GM19240 (cell line): Measurements from ENCODE around the gene PTPRE.

Source experiments
- DNase-seq: peaks from one replicate; pipeline ENCODE4 v3.0.0; 2011; ENCODE audit warnings: low spot score; ENCODE audit not compliant: insufficient read length

PTPRE gene, protein sequence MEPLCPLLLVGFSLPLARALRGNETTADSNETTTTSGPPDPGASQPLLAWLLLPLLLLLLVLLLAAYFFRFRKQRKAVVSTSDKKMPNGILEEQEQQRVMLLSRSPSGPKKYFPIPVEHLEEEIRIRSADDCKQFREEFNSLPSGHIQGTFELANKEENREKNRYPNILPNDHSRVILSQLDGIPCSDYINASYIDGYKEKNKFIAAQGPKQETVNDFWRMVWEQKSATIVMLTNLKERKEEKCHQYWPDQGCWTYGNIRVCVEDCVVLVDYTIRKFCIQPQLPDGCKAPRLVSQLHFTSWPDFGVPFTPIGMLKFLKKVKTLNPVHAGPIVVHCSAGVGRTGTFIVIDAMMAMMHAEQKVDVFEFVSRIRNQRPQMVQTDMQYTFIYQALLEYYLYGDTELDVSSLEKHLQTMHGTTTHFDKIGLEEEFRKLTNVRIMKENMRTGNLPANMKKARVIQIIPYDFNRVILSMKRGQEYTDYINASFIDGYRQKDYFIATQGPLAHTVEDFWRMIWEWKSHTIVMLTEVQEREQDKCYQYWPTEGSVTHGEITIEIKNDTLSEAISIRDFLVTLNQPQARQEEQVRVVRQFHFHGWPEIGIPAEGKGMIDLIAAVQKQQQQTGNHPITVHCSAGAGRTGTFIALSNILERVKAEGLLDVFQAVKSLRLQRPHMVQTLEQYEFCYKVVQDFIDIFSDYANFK

DNA sequence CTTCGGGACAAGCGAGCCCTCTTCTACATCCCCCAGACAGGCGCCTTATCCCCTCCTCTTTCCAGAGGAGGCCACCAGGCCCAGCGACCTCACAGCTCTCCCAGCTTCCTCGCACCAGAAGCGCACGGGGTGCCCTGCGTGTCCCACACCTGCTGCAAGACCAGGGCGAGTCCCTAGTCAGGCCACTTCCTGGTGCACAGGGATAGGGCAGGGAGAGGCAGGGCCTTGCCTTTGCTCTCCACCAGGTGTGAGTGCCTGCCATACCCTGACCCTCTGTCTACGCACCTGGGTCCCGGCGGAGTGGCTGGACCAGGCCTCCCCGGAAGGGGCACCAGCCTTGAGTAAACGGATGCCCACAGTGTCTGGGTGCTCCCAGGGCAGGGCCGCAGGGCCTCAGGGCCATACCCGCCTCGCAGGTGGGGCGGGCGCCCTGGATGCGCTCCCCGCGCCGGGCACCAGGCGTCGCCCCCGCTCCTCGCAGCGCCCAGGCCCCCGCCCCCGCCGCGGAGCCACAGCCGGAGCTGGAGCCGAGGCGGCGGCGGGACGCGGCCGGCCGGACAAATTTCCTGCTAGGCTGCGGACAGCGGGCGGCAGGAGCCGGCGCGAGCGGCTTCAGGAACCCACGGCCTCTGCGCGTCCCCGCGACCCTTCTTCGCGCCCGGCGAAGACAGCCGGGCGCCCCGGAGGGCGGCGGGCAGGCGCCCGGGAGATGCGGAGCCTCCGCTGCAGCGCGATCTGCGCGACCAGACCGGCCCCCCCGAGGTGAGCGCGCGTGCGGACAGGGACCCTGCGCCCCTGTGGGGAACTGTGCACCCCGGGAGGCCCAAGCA lies at the start of gene PTPRE:
TSS of gene PTPRE (plus strand) at position 556 of the 830 bp plus-strand sequence. CDS start 133,779 bp downstream, outside the sequence.
- peak; percentile 14 for DNase-seq

DNA sequence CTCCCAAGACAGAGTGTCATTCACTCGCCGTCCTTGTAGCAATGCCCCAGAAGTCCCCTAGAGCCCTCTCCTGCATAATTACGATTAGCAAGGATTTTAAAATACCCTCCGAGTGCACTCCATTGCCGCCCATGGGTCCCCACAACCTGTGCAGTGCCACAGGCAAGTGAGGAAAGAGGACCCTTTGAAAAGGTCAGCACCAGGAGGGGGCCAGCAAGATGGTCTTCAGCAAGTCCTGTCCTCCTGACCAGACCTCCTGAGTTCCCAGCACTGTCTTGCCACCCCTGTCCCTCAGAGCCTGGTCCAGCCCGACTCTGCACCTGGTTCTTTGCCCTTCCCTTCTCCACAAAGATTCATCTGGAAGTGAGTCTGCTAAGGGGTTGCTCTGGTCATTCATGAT lies 46.3 kb upstream of the PTPRE start:
- DNase-seq: no peak

DNA sequence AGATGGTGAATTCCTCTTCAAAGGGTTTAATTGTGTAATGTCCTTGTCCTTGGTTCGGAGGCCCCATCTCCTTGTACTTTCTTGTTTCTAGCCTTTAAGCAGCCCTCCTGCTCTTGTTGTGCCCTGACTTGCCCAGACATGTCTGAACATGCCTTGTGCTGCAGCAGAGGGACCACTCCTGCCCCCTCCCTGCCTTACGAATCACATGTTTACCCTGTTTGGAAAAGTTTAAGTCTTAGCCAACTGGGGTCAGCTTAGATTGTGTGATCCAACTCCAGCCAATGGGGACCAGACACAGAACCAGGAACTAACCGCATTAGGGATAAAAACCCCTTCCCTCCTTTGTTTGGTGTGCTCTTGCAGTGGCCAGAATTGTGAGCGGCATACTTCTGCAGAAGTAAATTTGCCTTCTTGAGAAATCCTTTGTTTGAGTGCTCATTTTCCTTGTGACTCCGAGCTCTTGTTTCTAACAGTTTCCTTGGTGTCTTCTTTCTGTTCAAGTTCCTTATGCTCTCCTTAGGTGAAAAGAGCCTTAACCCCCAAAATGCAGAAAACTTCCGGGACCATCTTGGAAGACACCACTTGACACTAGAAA lies 43.6 kb upstream of the PTPRE start:
- DNase-seq: no peak

DNA sequence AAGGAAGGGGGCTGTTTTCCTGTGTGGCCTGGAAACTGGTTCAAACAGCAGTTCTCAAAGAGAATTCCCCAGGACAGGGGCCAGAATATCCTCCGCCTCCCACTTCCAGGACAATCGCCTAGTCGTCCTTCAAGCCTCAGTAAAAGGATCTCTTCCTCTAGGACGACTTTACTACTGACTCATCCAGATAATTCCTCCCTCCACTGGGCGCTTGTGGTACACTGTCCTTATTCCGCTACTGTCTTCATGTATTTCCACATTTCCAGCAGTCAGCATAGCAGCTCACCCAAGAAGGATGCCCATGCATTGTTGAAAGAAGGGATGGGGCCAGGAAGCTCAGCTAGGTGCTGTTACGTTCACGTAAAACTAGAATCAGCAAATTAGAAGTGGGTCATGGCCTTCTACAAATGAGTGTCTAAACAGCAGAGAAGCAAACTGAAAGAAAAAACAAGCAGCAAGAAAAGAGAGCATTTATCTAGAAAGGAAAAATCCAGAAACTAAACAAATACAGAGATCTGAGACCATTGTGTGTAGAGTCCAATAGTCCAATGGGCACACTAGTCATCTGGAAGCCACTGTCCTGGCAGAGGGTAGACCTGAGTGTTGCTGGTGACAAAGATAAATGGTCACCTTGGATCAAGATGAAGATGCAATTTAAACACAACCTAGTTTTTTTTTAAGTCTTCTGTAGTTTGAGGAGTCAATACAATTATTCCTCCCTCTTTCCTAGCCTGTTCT lies 40.5 kb upstream of the PTPRE start:
- DNase-seq: no peak

DNA sequence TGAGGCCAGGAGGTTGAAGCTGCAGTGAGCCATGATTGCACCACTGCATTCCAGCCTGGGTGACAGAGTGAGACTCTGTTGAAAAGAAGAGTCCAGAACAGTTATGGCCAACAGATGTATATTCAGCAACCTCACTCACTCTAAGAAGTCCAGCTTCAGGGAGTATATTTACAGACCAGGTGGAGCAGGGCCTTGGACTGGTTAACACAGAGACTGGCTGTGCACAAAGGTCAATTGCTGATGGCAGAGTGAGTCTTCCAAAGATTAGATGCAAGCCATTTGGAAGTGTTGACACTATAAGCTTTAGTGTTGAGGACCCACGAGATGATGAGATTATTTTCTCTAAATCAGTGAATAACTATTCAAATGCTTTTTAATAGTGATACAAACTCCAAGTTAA lies 39.1 kb upstream of the PTPRE start:
- DNase-seq: no peak

DNA sequence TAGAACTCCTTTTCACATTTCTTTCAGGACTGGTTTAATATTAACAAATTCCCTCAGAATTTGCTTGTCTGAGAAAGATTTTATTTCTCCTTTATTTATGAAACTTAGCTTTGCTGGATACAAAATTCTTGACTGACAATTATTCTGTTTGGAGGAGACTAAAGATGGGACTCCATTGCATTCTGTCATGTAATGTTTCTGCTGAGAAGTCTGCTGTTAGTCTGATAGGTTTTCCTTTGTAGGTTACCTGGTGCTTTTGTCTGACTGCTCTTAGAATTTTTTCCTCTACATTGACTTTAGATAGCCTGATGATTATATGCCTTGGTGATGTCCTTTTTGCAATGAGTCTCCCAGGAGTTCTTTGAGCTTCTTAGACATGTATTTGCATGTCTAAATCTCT lies 37.6 kb upstream of the PTPRE start:
- DNase-seq: no peak

DNA sequence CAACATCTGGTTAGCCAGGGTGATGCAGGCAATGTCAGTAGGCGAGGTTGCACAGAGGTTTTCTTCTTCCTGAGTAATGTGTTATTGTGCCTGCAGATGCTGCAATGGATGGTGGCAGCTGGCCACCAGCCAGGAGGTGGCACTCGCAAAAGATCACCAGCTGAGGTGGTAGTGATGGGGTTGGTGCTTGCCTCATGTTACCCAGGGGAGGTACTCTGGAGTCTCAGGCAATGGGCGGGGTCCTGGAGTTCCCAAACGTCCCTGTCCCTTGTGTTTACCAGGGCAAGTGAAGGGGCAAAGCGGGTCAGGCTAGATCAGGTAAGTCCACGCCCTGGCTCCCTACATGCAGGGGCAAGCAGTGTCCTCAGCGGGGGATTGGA lies 35.3 kb upstream of the PTPRE start:
- no peak for DNase-seq

DNA sequence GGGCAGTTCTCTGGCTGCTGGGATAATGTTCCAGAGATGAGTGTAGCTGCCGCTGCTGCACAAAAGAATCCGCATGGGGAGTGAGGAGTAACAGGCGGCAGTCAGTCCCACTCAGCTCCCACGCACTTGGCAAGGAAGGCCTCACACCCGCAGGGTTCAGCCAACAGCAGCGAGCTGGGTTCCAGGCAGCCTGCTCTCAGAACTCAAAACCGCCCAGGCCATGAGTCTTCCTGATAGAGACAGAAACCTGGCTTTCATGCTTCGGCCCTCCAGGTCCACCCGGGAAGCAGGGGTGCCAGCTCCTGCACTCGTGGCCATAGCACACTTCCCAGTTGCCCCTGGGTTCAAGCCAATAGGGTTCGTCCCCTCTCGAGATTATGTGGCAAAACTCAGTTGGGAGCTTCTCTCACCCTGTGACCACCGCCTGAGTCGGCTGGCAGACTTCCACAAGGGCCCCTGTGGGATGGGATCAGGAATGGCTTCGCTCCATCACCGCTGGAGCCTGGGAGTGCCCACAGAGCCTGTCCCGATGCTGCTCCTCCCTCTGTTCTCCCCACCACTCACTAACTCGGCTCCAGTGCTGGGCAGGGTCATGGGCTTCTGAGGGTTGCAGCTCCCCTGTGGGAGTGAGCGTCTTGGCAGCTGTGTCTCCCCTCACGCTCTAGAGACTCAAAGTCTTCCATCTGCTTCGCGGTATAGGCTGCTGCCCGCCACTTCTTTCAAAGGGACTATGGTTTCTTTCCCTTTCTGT lies 34.7 kb upstream of the PTPRE start:
- no peak for DNase-seq

DNA sequence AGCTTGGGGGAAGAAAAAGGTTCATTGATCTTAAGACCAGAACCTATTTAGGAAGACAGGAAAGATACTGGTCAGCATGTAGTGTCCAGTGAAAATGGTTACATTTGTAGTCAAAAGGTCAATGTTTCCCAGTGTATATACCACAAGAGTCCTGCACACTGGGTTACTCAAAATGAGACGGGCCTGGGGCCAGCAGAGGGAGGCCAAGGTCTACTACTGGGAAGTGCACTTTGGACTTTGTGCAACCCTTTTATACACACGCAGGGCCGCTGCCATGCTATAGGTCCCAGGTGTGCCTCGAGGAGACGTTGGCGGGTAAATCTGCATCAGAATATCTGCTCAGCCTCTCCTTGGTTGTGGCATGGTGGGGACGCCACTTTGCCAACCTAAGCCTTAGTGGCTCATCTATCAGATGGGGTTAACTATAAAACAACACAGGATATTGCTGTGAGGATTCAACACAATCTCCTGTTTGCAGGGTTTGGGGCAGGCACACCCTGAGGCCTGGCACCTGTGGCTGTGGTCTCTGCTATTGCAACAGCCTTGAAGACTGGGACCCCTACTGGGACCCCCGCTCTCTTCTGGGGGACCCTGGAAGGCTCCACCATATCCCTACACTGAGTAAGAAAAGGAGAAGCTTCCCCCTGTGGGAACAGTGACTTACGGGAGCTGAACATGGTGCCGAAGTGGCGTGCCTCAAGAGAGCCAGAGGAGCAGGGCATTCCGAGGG lies 33.9 kb upstream of the PTPRE start:
- DNase-seq: no peak

DNA sequence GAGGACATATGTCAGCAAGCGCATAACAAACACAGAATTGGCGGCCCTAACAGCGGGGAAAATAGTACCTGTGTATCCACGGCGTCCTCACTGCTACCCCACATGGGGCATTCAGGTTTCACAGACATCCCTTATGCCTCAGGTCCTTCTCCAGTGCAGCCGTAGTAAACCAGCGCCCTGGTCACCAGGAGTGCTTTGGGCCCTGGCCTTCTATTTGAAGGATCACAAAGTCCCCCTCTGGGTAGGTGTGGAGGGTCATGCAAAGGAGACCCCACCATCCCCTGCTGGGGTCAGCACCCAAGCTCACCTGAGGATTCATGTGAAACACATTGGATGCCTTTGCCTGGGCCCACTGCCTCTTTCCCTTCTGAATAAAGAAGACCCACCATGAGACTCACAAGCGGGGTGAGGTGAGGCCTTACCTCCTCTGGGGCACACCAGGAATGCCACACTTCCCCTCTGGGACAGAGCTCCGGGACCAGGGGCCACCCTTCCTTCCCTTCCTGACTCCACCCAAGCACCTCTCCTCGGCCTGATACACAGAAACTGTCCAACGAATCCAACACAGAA lies 32.9 kb upstream of the PTPRE start:
- DNase-seq: no peak

DNA sequence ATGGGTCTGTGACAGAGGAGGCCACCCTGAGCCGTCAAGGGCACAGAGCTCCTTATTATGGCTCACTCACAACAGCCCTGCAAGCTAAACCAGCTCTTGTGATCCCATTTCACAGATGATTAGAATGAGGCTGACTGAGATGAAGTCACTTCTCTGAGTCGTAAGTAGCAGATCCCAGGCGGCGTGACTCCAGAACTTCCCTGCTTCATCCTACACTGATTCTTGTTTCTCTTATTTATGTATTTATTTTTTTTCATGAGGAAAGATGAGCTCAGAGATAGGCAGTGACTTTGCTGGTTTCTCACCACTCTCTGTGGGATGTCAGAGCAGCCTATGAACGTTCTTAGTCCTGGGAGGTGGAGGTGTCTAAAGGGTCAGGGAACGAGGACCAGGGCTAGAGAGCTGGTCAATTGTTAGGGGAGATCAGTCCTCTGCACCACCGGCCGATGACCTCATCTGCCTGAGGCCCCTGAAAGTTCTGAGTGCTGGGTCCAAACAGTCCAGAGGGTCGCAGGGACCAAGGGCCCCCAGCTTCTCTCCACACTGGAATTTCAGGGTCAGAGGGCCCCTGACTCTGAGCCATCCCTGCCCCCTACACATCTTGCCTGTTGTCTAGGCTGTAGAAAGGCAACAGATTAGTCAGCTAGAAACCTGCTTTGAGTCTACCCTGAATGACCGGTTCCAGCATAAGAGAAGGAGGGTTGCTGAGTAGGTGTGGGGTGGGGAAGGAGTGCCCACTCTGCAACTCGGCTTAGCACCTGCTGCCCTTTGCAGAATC lies 32.0 kb upstream of the PTPRE start:
- no peak for DNase-seq

DNA sequence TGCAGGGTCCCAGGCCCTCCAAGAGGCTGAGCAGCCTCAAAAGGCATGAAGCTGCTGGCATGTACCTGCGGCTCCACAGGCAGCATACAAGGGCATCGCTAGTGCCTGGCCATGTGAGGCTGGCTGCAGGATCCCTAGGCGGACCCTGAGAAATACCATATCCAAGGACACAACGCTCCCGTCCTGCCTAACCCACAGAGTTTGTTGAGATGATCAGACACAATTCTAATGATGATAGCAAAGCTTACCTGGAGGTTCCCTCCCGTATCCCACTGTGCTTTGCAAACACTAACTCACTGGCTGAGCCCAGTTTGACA lies 31.5 kb upstream of the PTPRE start:
- DNase-seq: no peak

DNA sequence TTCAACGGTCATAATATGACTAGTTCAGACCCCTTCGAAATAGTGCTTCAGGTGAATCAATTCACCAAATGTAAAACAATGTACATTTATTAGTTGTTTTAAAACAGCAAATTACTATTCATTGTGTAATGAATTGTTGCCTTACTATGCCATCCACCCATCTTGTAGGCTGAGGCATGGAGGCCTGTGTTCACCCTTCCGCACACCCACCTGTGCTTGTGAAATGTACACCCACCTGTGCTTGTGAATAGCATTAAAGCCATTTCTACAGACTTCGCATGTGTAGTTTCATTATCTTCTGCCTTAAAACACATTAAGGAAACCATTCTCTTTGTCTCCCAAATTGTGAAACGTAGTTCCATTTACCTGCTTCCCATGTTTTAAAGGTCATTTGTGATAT lies 31.0 kb upstream of the PTPRE start:
- no peak for DNase-seq

DNA sequence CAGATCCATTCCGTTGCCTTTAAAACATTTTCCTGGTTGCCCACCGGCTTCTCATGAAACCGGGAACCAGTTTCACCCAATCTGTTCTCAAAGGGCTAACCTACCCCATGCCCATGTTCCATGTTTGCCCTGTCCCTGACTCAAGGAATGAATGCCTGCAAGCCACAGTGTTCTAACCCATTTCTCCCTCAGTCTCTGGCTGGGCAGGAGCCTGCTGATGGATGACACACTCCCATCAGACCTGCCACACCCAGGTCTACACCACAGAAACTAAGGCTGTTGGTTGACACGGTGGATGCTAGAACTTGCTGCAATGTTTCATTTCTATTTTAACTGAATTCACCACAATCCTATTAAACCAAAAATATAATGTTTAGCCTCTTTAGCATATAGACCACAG lies 29.8 kb upstream of the PTPRE start:
- DNase-seq: no peak

DNA sequence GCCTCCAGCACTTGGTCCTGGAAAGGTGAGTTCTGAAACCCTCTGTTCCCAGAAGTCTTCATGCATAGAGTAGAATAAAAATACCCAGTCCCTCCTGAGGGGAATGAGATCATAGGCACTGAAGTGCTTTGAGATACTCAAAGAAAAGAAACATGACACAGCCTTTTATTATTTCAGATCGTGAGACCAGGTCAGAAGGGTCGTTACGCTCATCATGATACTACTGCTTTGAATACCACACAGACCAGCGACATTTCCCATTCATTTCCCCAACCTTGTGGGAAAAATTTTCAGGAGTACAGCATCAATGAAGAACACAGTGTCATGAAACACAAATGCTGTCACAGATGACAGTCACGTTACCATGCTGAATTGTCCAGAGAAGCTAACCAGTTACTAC lies 29.2 kb upstream of the PTPRE start:
- no peak for DNase-seq

DNA sequence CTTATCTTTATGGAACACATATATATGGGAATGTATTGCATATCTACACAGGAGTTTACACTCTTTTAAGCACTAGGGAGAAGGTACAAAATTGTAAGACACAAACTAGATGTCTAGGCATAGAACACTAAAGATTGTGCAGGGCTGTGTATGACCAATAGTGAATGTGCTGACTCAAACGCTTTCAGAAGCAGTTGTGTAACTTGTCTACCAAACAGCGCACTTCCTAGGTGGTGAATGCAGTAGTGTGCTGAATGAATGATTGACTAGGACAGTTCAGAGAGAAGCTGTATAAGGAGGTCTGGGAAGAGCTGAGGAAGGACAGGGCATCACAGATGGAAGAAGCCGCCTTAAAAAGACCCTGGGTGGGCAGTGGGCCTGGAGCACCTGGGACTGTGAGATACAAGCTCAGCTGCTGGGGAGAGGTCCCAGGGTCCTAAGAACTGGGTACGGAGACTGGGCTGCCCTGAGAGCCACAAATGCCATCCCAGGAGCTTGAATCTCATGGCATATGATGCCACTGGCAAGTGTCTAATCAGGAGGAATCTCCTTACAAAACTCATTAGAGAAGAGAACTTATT lies 28.3 kb upstream of the PTPRE start:
- DNase-seq: no peak

DNA sequence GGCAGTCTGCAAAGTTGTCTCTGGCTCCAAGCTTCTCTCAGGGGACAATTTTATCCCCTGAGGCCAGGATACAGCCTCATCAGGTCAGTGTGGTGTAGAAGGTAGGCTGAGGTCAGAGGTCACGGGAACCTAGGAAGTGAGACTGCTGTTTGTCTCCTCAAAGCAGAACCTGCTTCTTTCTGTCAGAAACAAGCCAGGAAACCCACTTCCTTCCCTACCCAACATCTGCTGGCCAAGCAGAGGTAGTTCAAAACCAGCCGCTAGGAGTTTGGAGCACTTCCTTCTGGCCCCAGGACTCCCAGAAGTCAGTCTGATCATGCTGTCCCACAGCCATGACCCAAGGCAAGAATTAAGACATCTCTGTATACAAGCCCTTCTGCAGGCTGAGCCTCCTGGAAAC lies 26.3 kb upstream of the PTPRE start:
- no peak for DNase-seq

DNA sequence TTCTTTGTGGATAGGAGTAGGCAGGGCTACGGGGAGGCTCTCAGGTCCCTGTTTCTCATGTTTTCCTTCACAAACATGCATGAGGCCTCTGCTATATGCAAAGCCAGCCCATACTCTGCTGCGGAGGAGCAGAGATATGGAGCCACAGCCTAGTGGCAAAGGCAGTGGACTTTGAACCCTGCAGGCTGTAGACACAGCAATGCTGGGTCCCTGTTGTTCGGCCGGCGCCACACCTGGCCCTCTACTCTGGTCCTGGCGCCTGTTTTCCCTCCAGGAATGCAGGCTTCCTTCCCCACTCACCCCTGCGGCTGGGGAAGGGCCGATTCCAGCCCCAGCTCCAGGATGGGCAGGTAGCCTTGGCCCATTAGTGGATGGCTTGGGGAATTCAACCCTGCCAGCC lies 25.6 kb upstream of the PTPRE start:
- DNase-seq: no peak
